Cardiac muscle cell (in vitro differentiated cells and primary cell): Measurements from ENCODE around the gene MGST2. TPM values are rescaled to one million over a fixed set of nuclear protein-coding genes. Genes with fewer than 3 reads are reported as not detected.

ENCODE experiments used
- DNase-seq, 2 donors: peaks; one replicate each; pipeline versions ENCODE4 v3.0.0 to v3.0.0-alpha.2; 2010 to 2017; ENCODE audit warnings: low read depth in 1 of 2, low spot score in 1 of 2
- H3K27ac ChIP-seq: fragments of 200-600 bp; sonication (generic); 2 replicates; pipeline ENCODE4 v1.5.1; 2016
- H3K27me3 ChIP-seq: fragments of 200-600 bp; sonication (generic); 2 replicates; pipeline ENCODE4 v1.6.0; 2016; ENCODE audit warnings: control low read depth
- H3K36me3 ChIP-seq: fragments of 200-600 bp; sonication (generic); 2 replicates; pipeline ENCODE4 v1.5.1; 2016; ENCODE audit warnings: control low read depth
- H3K4me1 ChIP-seq: fragments of 200-600 bp; sonication (generic); 2 replicates; pipeline ENCODE4 v1.8.1; 2017; ENCODE audit warnings: low read depth, mild to moderate bottlenecking, mixed run types
- H3K4me3 ChIP-seq: fragments of 200-600 bp; sonication (generic); 2 replicates; pipeline ENCODE4 v1.5.1; 2016; ENCODE audit warnings: mild to moderate bottlenecking
- H3K9me3 ChIP-seq: fragments of 200-600 bp; sonication (generic); 2 replicates; pipeline ENCODE4 v1.5.1; 2017; ENCODE audit warnings: low read depth, mild to moderate bottlenecking, control low read depth
- CTCF ChIP-seq: IDR thresholded peaks from 2 replicates; pipeline ENCODE4 v1.5.1; 2012; ENCODE audit warnings: low read depth, mild to moderate bottlenecking, low read length
- polyA plus RNA-seq: library from polyadenylated mRNA; unstranded; fragments of >200 nt; fragmentation: Nextera tagmentation; extraction: Ambion mirVana; gene quantifications from 2 replicates; pipeline ENCODE4 v1.2.1, GENCODE V29; 2016
- total RNA-seq: library from RNA; depleted of rRNA; stranded (reverse); fragments of >200 nt; gene quantifications from 2 replicates; pipeline ENCODE4 v1.2.3, GENCODE V29; 2016

MGST2 gene
- total and polyA plus RNA-seq, 2 experiments from 2014 or later = 36.5 to 90.8 TPM

DNA sequence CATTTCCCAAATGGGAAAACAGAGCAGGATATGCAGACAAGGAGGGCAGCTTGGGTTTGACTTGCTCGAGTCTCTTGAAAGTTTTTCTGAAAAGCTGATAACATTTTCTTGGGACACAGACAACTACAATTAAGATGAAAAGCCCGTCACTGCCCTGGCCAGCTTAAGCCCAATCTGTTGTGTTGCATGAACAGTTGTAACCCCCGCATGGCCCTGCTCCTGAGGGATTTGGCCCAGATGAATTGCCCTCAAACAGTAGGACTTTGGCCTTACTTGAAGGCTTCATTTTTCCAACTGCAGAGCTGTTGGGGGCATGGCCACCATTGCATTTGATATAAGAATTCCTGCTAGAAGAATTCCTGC is 40.5 kb upstream of the MGST2 start:
- Histone ChIP-seq H3K27ac (no peak overlapping the region), H3K4me1 (peaks cover 4% of the 10 kb centered on the region), H3K4me3 (no peak overlapping the region), H3K36me3 (no peaks in the 10 kb centered on the region), H3K27me3 (no peaks in the 10 kb centered on the region), H3K9me3 (no peaks in the 10 kb centered on the region)
- no peak for TF ChIP-seq CTCF
- DNase-seq = no peak

GRCh38 chr4:139625482-139625881 is 40.1 kb upstream of the MGST2 start:
- H3K27me3 ChIP-seq = no peaks in the 10 kb centered on the region
- H3K36me3 ChIP-seq = no peaks in the 10 kb centered on the region

DNA sequence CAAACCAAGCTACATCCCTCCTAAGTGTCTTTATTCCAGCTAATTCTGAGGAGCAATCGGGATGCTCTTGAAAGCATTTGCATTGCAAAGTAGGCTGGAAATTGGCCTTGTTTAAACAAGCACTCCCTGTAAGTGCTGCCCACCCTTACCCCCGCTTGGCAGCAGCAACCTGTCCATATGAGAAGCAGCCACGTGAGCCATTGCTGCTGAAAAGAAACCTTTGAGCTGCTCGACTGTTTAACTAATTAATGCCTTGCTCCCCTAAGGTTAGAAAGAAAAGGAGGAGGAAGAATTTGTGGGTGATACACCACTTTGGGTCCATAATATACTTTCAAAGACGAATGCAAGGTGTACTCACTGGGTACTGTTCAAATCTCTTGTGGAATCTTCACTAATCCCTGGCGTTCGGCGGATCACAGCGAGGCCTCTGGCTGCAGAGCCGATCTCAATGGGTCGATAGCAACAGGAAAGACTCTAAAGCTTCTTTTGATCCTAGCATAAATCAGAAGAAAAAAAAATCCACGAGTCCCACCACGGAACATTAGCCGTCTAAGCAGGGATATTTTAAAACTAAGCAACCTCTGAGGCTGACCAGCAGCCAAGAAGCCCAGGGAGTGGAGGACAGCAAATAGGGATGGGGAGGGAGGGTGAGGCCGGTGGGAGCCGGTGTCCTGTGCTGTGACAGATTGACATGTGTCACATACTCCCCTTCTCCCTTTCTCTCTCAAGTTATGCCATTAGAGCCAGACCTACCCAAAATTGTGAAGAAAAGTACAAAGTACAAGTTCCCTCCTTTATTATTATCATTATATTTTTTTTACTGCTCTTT is 37.2 kb upstream of the MGST2 start:
- Histone ChIP-seq H3K36me3 (no peaks in the 10 kb centered on the region), H3K27me3 (no peaks in the 10 kb centered on the region), H3K27ac (no peak overlapping the region), H3K9me3 (no peaks in the 10 kb centered on the region), H3K4me1 (peaks cover 4% of the 10 kb centered on the region), H3K4me3 (no peak overlapping the region)
- peak in 1 of 2 donors; percentile 34 for DNase-seq
- TF ChIP-seq CTCF = no peak

More at GRCh38 chr4:139625482-139625881, 40.1 kb upstream of the MGST2 start:
- Histone ChIP-seq H3K27ac (no peak overlapping the region), H3K4me3 (no peak overlapping the region), H3K4me1 (peaks cover 4% of the 10 kb centered on the region), H3K9me3 (no peaks in the 10 kb centered on the region)
- DNase-seq = no peak
- no peak for TF ChIP-seq CTCF

DNA sequence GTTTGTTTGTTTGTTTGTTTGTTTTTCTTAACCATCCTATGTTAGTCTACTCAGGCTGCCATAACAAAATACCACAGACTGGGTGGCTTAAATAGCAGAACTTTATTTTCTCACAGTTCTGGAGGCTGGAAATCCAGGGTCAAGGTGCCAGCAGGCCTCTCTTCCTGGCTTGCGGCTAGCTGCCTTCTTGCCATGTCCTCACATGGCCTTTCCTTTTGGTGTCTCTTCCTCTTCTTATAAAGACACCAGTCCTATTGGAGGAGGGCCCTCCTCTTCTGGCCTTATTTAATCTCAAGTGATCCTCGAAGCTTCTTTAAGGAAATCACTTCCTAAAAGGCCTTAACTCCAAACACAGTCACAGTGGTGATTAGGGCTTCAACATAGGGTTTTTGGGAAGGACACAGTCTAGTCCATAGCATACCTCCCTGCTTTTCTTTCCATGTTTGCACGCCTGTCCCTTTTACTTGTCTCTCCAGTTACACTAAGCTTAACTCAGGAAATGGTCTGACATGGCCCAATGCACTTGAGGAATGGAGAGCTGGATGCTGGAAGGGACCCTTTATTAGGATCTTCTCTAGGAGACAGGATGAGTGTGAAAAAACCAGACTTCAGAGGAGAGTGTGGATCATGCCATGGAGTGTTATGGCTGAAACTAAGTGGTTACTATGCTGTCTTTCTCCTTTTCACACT is 36.0 kb upstream of the MGST2 start:
- DNase-seq = no peak
- H3K9me3 ChIP-seq = no peaks in the 10 kb centered on the region
- no peak overlapping the region for H3K27ac ChIP-seq
- no peak overlapping the region for H3K4me3 ChIP-seq
- no peaks in the 10 kb centered on the region for H3K27me3 ChIP-seq
- no peaks in the 10 kb centered on the region for H3K36me3 ChIP-seq
- peaks cover 4% of the 10 kb centered on the region for H3K4me1 ChIP-seq
- no peak for TF ChIP-seq CTCF

DNA sequence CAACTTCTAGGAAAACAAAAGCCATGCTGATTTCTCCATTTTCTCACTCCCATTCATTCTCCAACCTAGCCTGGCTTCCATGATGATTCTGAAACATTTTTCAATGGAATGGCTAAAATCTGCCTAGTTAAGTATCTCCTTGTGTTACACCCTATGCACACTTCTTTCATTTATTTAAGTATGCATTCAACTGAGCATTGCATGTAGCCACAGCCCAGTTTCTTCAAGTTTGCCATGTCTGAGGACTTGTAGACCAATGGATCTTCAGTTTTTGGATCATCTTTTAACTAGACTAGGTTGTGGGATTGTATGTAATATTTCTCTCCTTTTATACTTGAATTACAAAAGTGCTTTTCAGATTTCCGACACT is 35.5 kb upstream of the MGST2 start:
- H3K4me1 ChIP-seq = peaks cover 4% of the 10 kb centered on the region
- no peak for TF ChIP-seq CTCF
- no peak overlapping the region for H3K4me3 ChIP-seq
- H3K27ac ChIP-seq = no peak overlapping the region
- H3K36me3 ChIP-seq = no peaks in the 10 kb centered on the region
- no peaks in the 10 kb centered on the region for H3K27me3 ChIP-seq
- no peak for DNase-seq
- H3K9me3 ChIP-seq = no peaks in the 10 kb centered on the region
